LNCAP (cell line): ENCODE data around the gene TRIM58.

Experiments
- CTCF ChIP-seq: fragments of 450-650 bp; IDR thresholded peaks from 2 replicates; pipeline ENCODE4 v1.5.1; 2017; ENCODE audit warnings: mild to moderate bottlenecking

The TRIM58 gene

GRCh38 chr1:247884797-247885413 lies 27.9 kb downstream of the TRIM58 start:
- TF ChIP-seq CTCF, result no peak

- TF ChIP-seq CTCF, result no peak
These were observed 38.2 kb downstream of the TRIM58 start, which contains the start of gene OR2W3 for GRCh38 chr1:247895163-247895637. OR2W3 (plus strand) TSS chr1:247895587; CDS start chr1:247895587, 0 bp downstream.

GRCh38 chr1:247895976-247896375 lies 39.0 kb downstream of the TRIM58 start:
- no peak for TF ChIP-seq CTCF

- no peak for TF ChIP-seq CTCF
These were observed 47.1 kb downstream of the TRIM58 start for GRCh38 chr1:247904122-247904521.

- no peak for TF ChIP-seq CTCF
These were observed 48.2 kb downstream of the TRIM58 start for GRCh38 chr1:247905181-247905580.

GRCh38 chr1:247905910-247906503 lies 49.0 kb downstream of the TRIM58 start:
- no peak for TF ChIP-seq CTCF

GRCh38 chr1:247906504-247907047 lies 49.6 kb downstream of the TRIM58 start:
- TF ChIP-seq CTCF, result no peak
